ENCODE measurements around the gene TSG101.
A peak's percentile ranks its signal among the peaks of the same experiment; 100 is the strongest.

The TSG101 gene

GRCh38 chr11:18533365-18533764 lies 6.6 kb upstream of the TSG101 start:
- Histone ChIP-seq H3K4me3 (replicated peaks; ENCODE audit: low read depth, low read length) (no peak overlapping the region), H3K27me3 (replicated peaks; ENCODE audit: control insufficient read depth, insufficient read depth, low read length) (no peaks in the 10 kb centered on the region), H3K36me3 (ENCODE audit: control insufficient read depth, insufficient read depth, low read length) (peaks cover 3% of the 10 kb centered on the region; the same call in 1 of the 2 replicates)
- TF ChIP-seq CTCF (IDR thresholded peaks at IDR 0.05; ENCODE audit: insufficient read depth, low read length, poor library complexity, severe bottlenecking): no peak
- no peak for DNase-seq (ENCODE audit: extremely low read depth, insufficient read length)

- TF ChIP-seq CTCF (IDR thresholded peaks at IDR 0.05; ENCODE audit: insufficient read depth, low read length, poor library complexity, severe bottlenecking): no peak
- Histone ChIP-seq H3K36me3 (ENCODE audit: control insufficient read depth, insufficient read depth, low read length) (peaks cover 1% of the 10 kb centered on the region; the same call in 1 of the 2 replicates), H3K27me3 (replicated peaks; ENCODE audit: control insufficient read depth, insufficient read depth, low read length) (no peaks in the 10 kb centered on the region), H3K4me3 (replicated peaks; ENCODE audit: low read depth, low read length) (peak overlapping the region; percentile 76)
- DNase-seq (ENCODE audit: extremely low read depth, insufficient read length): no peak
These were observed 770 bp upstream of the TSG101 start for GRCh38 chr11:18527512-18527911.

- Histone ChIP-seq H3K27me3 (replicated peaks; ENCODE audit: control insufficient read depth, insufficient read depth, low read length) (no peaks in the 10 kb centered on the region), H3K36me3 (ENCODE audit: control insufficient read depth, insufficient read depth, low read length) (peaks cover 1% of the 10 kb centered on the region; the same call in 1 of the 2 replicates), H3K4me3 (replicated peaks; ENCODE audit: low read depth, low read length) (peak overlapping the region; percentile 76)
- TF ChIP-seq CTCF (IDR thresholded peaks at IDR 0.05; ENCODE audit: insufficient read depth, low read length, poor library complexity, severe bottlenecking): no peak
- no peak for DNase-seq (ENCODE audit: extremely low read depth, insufficient read length)
These were observed 617 bp downstream of the TSG101 start for GRCh38 chr11:18526130-18526520.

GRCh38 chr11:18524248-18524647 lies 2.5 kb downstream of the TSG101 start:
- TF ChIP-seq CTCF (IDR thresholded peaks at IDR 0.05; ENCODE audit: insufficient read depth, low read length, poor library complexity, severe bottlenecking): no peak

GRCh38 chr11:18523084-18523483 lies 3.7 kb downstream of the TSG101 start:
- H3K4me3 ChIP-seq (replicated peaks; ENCODE audit: low read depth, low read length): no peak overlapping the region
- no peaks in the 10 kb centered on the region for H3K27me3 ChIP-seq (replicated peaks; ENCODE audit: control insufficient read depth, insufficient read depth, low read length)
- no peak for TF ChIP-seq CTCF (IDR thresholded peaks at IDR 0.05; ENCODE audit: insufficient read depth, low read length, poor library complexity, severe bottlenecking)
- DNase-seq (ENCODE audit: extremely low read depth, insufficient read length): no peak
- no peaks in the 10 kb centered on the region; the same call in 1 of the 2 replicates for H3K36me3 ChIP-seq (ENCODE audit: control insufficient read depth, insufficient read depth, low read length)

More at GRCh38 chr11:18524248-18524647, 2.5 kb downstream of the TSG101 start:
- no peak for DNase-seq (ENCODE audit: extremely low read depth, insufficient read length)
- Histone ChIP-seq H3K4me3 (replicated peaks; ENCODE audit: low read depth, low read length) (no peak overlapping the region), H3K36me3 (ENCODE audit: control insufficient read depth, insufficient read depth, low read length) (peaks cover 1% of the 10 kb centered on the region; the same call in 1 of the 2 replicates), H3K27me3 (replicated peaks; ENCODE audit: control insufficient read depth, insufficient read depth, low read length) (no peaks in the 10 kb centered on the region)

- DNase-seq (ENCODE audit: extremely low read depth, insufficient read length): no peak
- Histone ChIP-seq H3K36me3 (ENCODE audit: control insufficient read depth, insufficient read depth, low read length) (no peaks in the 10 kb centered on the region; the same call in 1 of the 2 replicates), H3K4me3 (replicated peaks; ENCODE audit: low read depth, low read length) (no peak overlapping the region), H3K27me3 (replicated peaks; ENCODE audit: control insufficient read depth, insufficient read depth, low read length) (no peaks in the 10 kb centered on the region)
- peak; percentile 21 for TF ChIP-seq CTCF (IDR thresholded peaks at IDR 0.05; ENCODE audit: insufficient read depth, low read length, poor library complexity, severe bottlenecking)
These were observed 4.4 kb downstream of the TSG101 start for GRCh38 chr11:18522388-18522787.

Measured in GM06990 (cell line).